ENCODE measurements around the gene KNTC1. TPM values are rescaled to one million over a fixed set of nuclear protein-coding genes. Genes with fewer than 3 reads are reported as not detected.

Gene KNTC1
- total and polyA plus RNA-seq, 2 of the 13 experiments (the other 11 are each of a cell fraction or from before 2014, with no cell fraction given), result 45.1 to 57.6 TPM

- TF ChIP-seq ZBTB4 (CRISPR knock-in tag; IDR thresholded peaks at IDR 0.05; ENCODE audit: borderline replicate concordance), result 0 out of 2 replicates have a peak, but pooled peaks have one; percentile 39
- 0 out of 2 replicates have a peak, but pooled peaks have one; percentile 8 for TF ChIP-seq ZSCAN20 (CRISPR knock-in tag; IDR thresholded peaks at IDR 0.05; ENCODE audit: borderline replicate concordance)
- TF ChIP-seq ZNF652 (CRISPR knock-in tag; IDR thresholded peaks at IDR 0.05; ENCODE audit: borderline replicate concordance, low read depth), result no peak
Observed at GRCh38 chr12:122500685-122501488, 26.2 kb upstream of the KNTC1 start, which contains the start of gene ZCCHC8 (continued).

GRCh38 chr12:122501489-122501989, 25.5 kb upstream of the KNTC1 start:
- Histone ChIP-seq H3K4me3 (replicated peaks in 1 of 3; ENCODE audit: insufficient read depth in 1 of 3, low read depth in 2 of 3, low read length in 3 of 3) (peak overlapping the region; percentile 48 to 86 (median 51); a peak in 5 of 6 replicates), H2AFZ (ENCODE audit: low read length) (no peak overlapping the region), H4K20me1 (ENCODE audit: insufficient read depth, low read length) (peaks cover 9% of the 10 kb centered on the region; the same call in 1 of the 2 replicates), H3K36me3 (replicated peaks in 1 of 2; ENCODE audit: control insufficient read depth in 1 of 2, insufficient read depth in 2 of 2, low read length in 2 of 2) (peaks cover 8 to 20% of the 10 kb centered on the region in 2 experiments), H3K27ac (ENCODE audit: extremely low read length, insufficient read depth, low read length) (peak overlapping the region; percentile 98), H3K9me3 (ENCODE audit: low read length) (no peaks in the 10 kb centered on the region), H3K4me1 (ENCODE audit: insufficient read depth, low read length) (peaks cover 34% of the 10 kb centered on the region), H3K4me2 (ENCODE audit: low read depth, low read length) (peak overlapping the region; percentile 78), H3K79me2 (ENCODE audit: insufficient read depth, low read length) (peaks cover 35% of the 10 kb centered on the region), H3K27me3 (ENCODE audit: control insufficient read depth in 1 of 2, insufficient read depth in 2 of 2, low read length in 2 of 2) (no peaks in the 10 kb centered on the region; a peak in 1 of 5 replicates), H3K9ac (ENCODE audit: insufficient read depth, low read depth, low read length) (no peak overlapping the region)
- ChIA-PET CTCF (ENCODE audit: low intra/inter-chr PET ratio, low total read pairs) (interaction anchor here (1.3 kb wide), 1 partner anchor 9 kb away, joined by 3 read pairs; no protein-coding TSS in a partner anchor), POLR2A (interaction anchor here (0.6 to 5.4 kb wide), 23 partner anchors 10 to 732 kb away, joined by 3 to 122 read pairs (median 4); partner anchors contain the start of genes KNTC1, MPHOSPH9, MTRFR and RSRC2)
- intact Hi-C loops (cut with micrococcal nuclease; ENCODE audit: unreplicated experiment) (no loop called here), in situ Hi-C loops (cut with HindIII; ENCODE audit: extremely low pct_ligation_motif_present, low pct_unique_long_range_greater_than_20kb) (no loop called here)
- no peak for FAIRE-seq
- WGBS (ENCODE audit: low lambda C conversion rate), result 90% methylated on average over 9 of the region's 9 CpGs
- no peak for ATAC-seq
- BruUV-seq (replicated peaks), result no TSS peak
- DNase-seq (ENCODE audit: low spot score), result no peak
- TF ChIP-seq ZXDC (CRISPR knock-in tag; IDR thresholded peaks at IDR 0.05), result no peak
- no peak for TF ChIP-seq PITX1 (CRISPR knock-in tag; IDR thresholded peaks at IDR 0.05)
- no peak for TF ChIP-seq HIC2 (CRISPR knock-in tag; IDR thresholded peaks at IDR 0.05; ENCODE audit: low read depth)
- no peak for TF ChIP-seq NKX3-1 (CRISPR knock-in tag; IDR thresholded peaks at IDR 0.05)
- TF ChIP-seq MZF1 (CRISPR knock-in tag; IDR thresholded peaks at IDR 0.05; ENCODE audit: borderline replicate concordance), result no peak
- TF ChIP-seq ZNF446 (CRISPR knock-in tag; IDR thresholded peaks at IDR 0.05), result no peak
- no peak for TF ChIP-seq MEIS2 (CRISPR knock-in tag; IDR thresholded peaks at IDR 0.05)
- TF ChIP-seq FOXJ3 (CRISPR knock-in tag; IDR thresholded peaks at IDR 0.05; ENCODE audit: borderline replicate concordance), result no peak
- no peak for TF ChIP-seq PPARG (CRISPR knock-in tag; conservative IDR thresholded peaks at IDR 0.05)
- TF ChIP-seq ZNF724P (CRISPR knock-in tag; IDR thresholded peaks at IDR 0.05; ENCODE audit: borderline replicate concordance), result no peak

Data from HepG2 (cell line).